Breast epithelium (tissue), 3 donors: Measurements from ENCODE around the gene KRT16.
"Not testable (repeated sequence)": the region's sequence is repeated elsewhere in the genome, so short reads cannot be mapped to it uniquely, and the experiment has no call there.

Experiments
- POLR2A ChIP-seq: fragments of 450-650 bp; IDR thresholded peaks from one replicate; pipeline ENCODE4 v1.6.1; 2016; ENCODE audit warnings: antibody characterized with exemption, mild to moderate bottlenecking, moderate library complexity
- POLR2AphosphoS5 ChIP-seq, 3 donors: sonication (generic); formaldehyde crosslinking; IDR thresholded peaks; one replicate each; pipeline ENCODE4 v1.6.1; 2017; ENCODE audit warnings: antibody characterized with exemption in 3 of 3
- TF ChIP-seq, protein P1 (sequence below), 3 donors: fragments of 450-650 bp; IDR thresholded peaks; one replicate each; pipeline ENCODE4 v1.5.1; 2016 to 2017; ENCODE audit warnings: antibody characterized with exemption in 3 of 3, mild to moderate bottlenecking in 3 of 3, moderate library complexity in 3 of 3

GRCh38 chr17:41612376-41613160 lies at the start of gene KRT16:
- TF ChIP-seq, protein P1, sequence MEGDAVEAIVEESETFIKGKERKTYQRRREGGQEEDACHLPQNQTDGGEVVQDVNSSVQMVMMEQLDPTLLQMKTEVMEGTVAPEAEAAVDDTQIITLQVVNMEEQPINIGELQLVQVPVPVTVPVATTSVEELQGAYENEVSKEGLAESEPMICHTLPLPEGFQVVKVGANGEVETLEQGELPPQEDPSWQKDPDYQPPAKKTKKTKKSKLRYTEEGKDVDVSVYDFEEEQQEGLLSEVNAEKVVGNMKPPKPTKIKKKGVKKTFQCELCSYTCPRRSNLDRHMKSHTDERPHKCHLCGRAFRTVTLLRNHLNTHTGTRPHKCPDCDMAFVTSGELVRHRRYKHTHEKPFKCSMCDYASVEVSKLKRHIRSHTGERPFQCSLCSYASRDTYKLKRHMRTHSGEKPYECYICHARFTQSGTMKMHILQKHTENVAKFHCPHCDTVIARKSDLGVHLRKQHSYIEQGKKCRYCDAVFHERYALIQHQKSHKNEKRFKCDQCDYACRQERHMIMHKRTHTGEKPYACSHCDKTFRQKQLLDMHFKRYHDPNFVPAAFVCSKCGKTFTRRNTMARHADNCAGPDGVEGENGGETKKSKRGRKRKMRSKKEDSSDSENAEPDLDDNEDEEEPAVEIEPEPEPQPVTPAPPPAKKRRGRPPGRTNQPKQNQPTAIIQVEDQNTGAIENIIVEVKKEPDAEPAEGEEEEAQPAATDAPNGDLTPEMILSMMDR (IDR thresholded peaks at IDR 0.05) = not testable (repeated sequence)
- TF ChIP-seq POLR2A = not testable (repeated sequence)
- TF ChIP-seq POLR2AphosphoS5 (IDR thresholded peaks at IDR 0.05) = peak in 1 of 3 donors; percentile 29
